ENCODE measurements around the gene KSR1. TPM values are rescaled to one million over a fixed set of nuclear protein-coding genes. Genes with fewer than 3 reads are reported as not detected.

KSR1 gene
- total and polyA plus RNA-seq, 9 of the 15 experiments (the other 6 are each of a cell fraction or from before 2014, with no cell fraction given), result 1.4 to 51.7 (median 18.4) TPM

GRCh38 chr17:27577121-27577761, 121.0 kb downstream of the KSR1 start (continued):
- TF ChIP-seq ZNF639 (CRISPR knock-in tag; conservative IDR thresholded peaks at IDR 0.05 in 1 of 2, IDR thresholded peaks at IDR 0.05 in 1 of 2) (peak in 1 of 2 experiments; percentile 17; a peak in 1 of 4 replicates), DEAF1 (CRISPR knock-in tag; IDR thresholded peaks at IDR 0.05) (no peak), ZNF551 (CRISPR knock-in tag; IDR thresholded peaks at IDR 0.05) (no peak), PHF8 (IDR thresholded peaks at IDR 0.05; ENCODE audit: borderline replicate concordance, low read length) (no peak), LEF1 (IDR thresholded peaks at IDR 0.05) (no peak), RBM17 (IDR thresholded peaks at IDR 0.05; ENCODE audit: borderline replicate concordance, low read depth, low read length) (no peak), ZNF695 (CRISPR knock-in tag; IDR thresholded peaks at IDR 0.05) (no peak), NR1H2 (CRISPR knock-in tag; IDR thresholded peaks at IDR 0.05) (no peak), ETV1 (tag; conservative IDR thresholded peaks at IDR 0.05; ENCODE audit: low read depth) (peak; percentile 34; the same call in 1 of the 2 replicates), ZKSCAN8 (CRISPR knock-in tag; IDR thresholded peaks at IDR 0.05) (no peak), ZHX1 (conservative IDR thresholded peaks at IDR 0.05; ENCODE audit: low read length) (no peak), ZNF277 (CRISPR knock-in tag; IDR thresholded peaks at IDR 0.05; ENCODE audit: borderline replicate concordance) (no peak), ZBTB2 (IDR thresholded peaks at IDR 0.05) (0 out of 2 replicates have a peak, but pooled peaks have one; percentile 4), ZNF79 (CRISPR knock-in tag; IDR thresholded peaks at IDR 0.05; ENCODE audit: low read depth) (no peak), ELK1 (CRISPR knock-in tag; IDR thresholded peaks at IDR 0.05) (no peak)
